Measurements from ENCODE around the gene RNF43.

RNF43 gene

DNA sequence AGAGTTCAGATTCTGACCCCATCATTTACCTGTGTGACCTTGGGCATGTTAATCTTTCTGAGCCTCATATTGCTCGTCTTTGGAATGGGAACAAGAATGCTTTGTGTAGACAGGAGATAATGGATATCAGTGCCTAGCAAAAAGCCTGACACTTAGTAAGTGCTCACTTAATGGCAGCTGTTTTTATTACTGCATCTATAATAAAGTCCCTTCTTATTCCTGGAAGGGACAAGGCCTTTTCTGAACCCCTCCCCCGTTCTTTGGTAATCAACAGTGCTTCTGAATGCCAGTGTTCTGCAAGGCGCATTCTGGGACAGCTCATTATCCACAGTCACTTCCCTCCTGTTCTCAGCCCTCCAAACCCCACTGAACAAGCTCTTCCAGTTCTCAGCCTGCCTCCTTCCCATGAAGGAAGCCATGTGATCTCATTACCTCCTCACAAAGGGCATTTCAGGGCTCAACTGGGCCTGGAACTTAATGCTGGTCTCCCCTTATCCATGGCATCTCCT is 40.2 kb downstream of the RNF43 start:
- DNase-seq (ENCODE audit: low read depth, low spot score), result no peak

GRCh38 chr17:58376472-58377000 is 40.8 kb downstream of the RNF43 start:
- Histone ChIP-seq H3K27ac (no peak overlapping the region), H3K9ac (ENCODE audit: insufficient read length) (no peak overlapping the region), H3K4me3 (no peak overlapping the region), H3K36me3 (ENCODE audit: insufficient read depth, low read length) (no peaks in the 10 kb centered on the region), H3K9me3 (ENCODE audit: low read depth, low read length) (no peaks in the 10 kb centered on the region)
- no peak for DNase-seq (ENCODE audit: low read depth, low spot score)
- TF ChIP-seq EZH2 (IDR thresholded peaks at IDR 0.05) (no peak), FOXP2 (optimal IDR thresholded peaks at IDR 0.05; ENCODE audit: control extremely low read depth, extremely low read length, insufficient read depth) (no peak), POLR2AphosphoS5 (IDR thresholded peaks at IDR 0.05; ENCODE audit: borderline replicate concordance, low read depth, low read length) (no peak)

More for the DNA sequence above, 40.2 kb downstream of the RNF43 start:
- Histone ChIP-seq H3K9ac (ENCODE audit: insufficient read length) (no peak overlapping the region), H3K36me3 (ENCODE audit: insufficient read depth, low read length) (no peaks in the 10 kb centered on the region), H3K9me3 (ENCODE audit: low read depth, low read length) (no peaks in the 10 kb centered on the region), H3K27ac (no peak overlapping the region), H3K4me3 (no peak overlapping the region)
- TF ChIP-seq FOXP2 (optimal IDR thresholded peaks at IDR 0.05; ENCODE audit: control extremely low read depth, extremely low read length, insufficient read depth) (no peak), EZH2 (IDR thresholded peaks at IDR 0.05) (no peak), POLR2AphosphoS5 (IDR thresholded peaks at IDR 0.05; ENCODE audit: borderline replicate concordance, low read depth, low read length) (no peak)

GRCh38 chr17:58375811-58376210 is 41.5 kb downstream of the RNF43 start:
- no peak overlapping the region for H3K27ac ChIP-seq
- H3K36me3 ChIP-seq (ENCODE audit: insufficient read depth, low read length), result no peaks in the 10 kb centered on the region
- no peak for TF ChIP-seq POLR2AphosphoS5 (IDR thresholded peaks at IDR 0.05; ENCODE audit: borderline replicate concordance, low read depth, low read length)
- no peak overlapping the region for H3K4me3 ChIP-seq
- no peaks in the 10 kb centered on the region for H3K9me3 ChIP-seq (ENCODE audit: low read depth, low read length)
- DNase-seq (ENCODE audit: low read depth, low spot score), result no peak
- no peak overlapping the region for H3K9ac ChIP-seq (ENCODE audit: insufficient read length)

DNA sequence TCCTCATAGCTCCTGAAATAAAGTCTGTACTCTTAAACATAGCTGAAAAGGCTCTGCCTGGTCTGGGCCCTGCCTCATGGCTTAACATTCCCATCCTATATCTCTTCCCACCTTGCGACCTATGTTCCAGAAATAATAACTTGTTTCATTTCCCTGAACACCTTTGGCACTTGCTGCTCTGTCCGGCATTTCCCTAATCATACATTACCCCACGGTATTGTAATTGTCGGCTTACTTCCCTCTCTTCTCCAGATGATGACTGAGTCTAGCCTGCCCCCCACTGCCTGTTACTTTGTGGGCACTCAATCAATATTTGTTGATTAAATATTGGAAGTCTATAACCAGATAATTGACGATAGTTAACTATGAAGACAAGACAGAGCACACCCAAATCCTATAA is 42.1 kb downstream of the RNF43 start:
- DNase-seq (ENCODE audit: low read depth, low spot score), result no peak
- H3K27ac ChIP-seq, result no peak overlapping the region
- no peak for TF ChIP-seq EZH2 (IDR thresholded peaks at IDR 0.05)
- no peak for TF ChIP-seq POLR2AphosphoS5 (IDR thresholded peaks at IDR 0.05; ENCODE audit: borderline replicate concordance, low read depth, low read length)
- TF ChIP-seq FOXP2 (optimal IDR thresholded peaks at IDR 0.05; ENCODE audit: control extremely low read depth, extremely low read length, insufficient read depth), result no peak

GRCh38 chr17:58373923-58374322 is 43.4 kb downstream of the RNF43 start:
- DNase-seq (ENCODE audit: low read depth, low spot score), result no peak
- Histone ChIP-seq H3K9ac (ENCODE audit: insufficient read length) (no peak overlapping the region), H3K36me3 (ENCODE audit: insufficient read depth, low read length) (no peaks in the 10 kb centered on the region), H3K27ac (no peak overlapping the region), H3K4me3 (no peak overlapping the region), H3K9me3 (ENCODE audit: low read depth, low read length) (no peaks in the 10 kb centered on the region)
- TF ChIP-seq EZH2 (IDR thresholded peaks at IDR 0.05), result no peak
- no peak for TF ChIP-seq FOXP2 (optimal IDR thresholded peaks at IDR 0.05; ENCODE audit: control extremely low read depth, extremely low read length, insufficient read depth)
- TF ChIP-seq POLR2AphosphoS5 (IDR thresholded peaks at IDR 0.05; ENCODE audit: borderline replicate concordance, low read depth, low read length), result no peak

More for the DNA sequence above, 42.1 kb downstream of the RNF43 start:
- H3K9me3 ChIP-seq (ENCODE audit: low read depth, low read length), result no peaks in the 10 kb centered on the region
- H3K9ac ChIP-seq (ENCODE audit: insufficient read length), result no peak overlapping the region
- no peaks in the 10 kb centered on the region for H3K36me3 ChIP-seq (ENCODE audit: insufficient read depth, low read length)
- H3K4me3 ChIP-seq, result no peak overlapping the region

DNA sequence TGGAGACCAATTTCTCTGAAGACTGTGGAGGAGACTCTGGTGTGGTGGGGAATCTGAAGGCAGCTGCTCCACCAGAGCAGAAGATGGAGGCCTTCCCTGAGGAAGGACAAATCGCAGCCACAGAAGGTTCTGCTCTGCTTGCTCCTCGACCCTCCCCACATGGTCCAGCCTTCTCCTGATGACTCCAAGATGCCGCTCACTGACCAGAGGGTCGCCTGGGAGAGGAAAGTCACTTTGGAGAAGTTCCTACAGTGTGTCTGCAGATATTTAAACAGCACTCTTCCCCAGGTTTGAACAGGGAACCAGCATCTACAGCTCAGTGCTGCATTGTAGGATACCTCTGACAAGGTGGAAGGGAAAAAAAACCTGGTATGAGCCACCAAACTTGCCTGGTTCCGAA is 44.3 kb downstream of the RNF43 start:
- H3K9me3 ChIP-seq (ENCODE audit: low read depth, low read length), result no peaks in the 10 kb centered on the region
- no peaks in the 10 kb centered on the region for H3K36me3 ChIP-seq (ENCODE audit: insufficient read depth, low read length)
- no peak overlapping the region for H3K27ac ChIP-seq
- H3K4me3 ChIP-seq, result no peak overlapping the region
- no peak overlapping the region for H3K9ac ChIP-seq (ENCODE audit: insufficient read length)
- DNase-seq (ENCODE audit: low read depth, low spot score), result no peak
- no peak for TF ChIP-seq POLR2AphosphoS5 (IDR thresholded peaks at IDR 0.05; ENCODE audit: borderline replicate concordance, low read depth, low read length)
- no peak for TF ChIP-seq EZH2 (IDR thresholded peaks at IDR 0.05)
- TF ChIP-seq FOXP2 (optimal IDR thresholded peaks at IDR 0.05; ENCODE audit: control extremely low read depth, extremely low read length, insufficient read depth), result no peak

GRCh38 chr17:58371300-58371950 is 45.9 kb downstream of the RNF43 start:
- no peak overlapping the region for H3K9ac ChIP-seq (ENCODE audit: insufficient read length)
- no peak for DNase-seq (ENCODE audit: low read depth, low spot score)
- no peak overlapping the region for H3K27ac ChIP-seq
- no peak for TF ChIP-seq POLR2AphosphoS5 (IDR thresholded peaks at IDR 0.05; ENCODE audit: borderline replicate concordance, low read depth, low read length)
- TF ChIP-seq EZH2 (IDR thresholded peaks at IDR 0.05), result no peak
- no peak for TF ChIP-seq FOXP2 (optimal IDR thresholded peaks at IDR 0.05; ENCODE audit: control extremely low read depth, extremely low read length, insufficient read depth)
- H3K9me3 ChIP-seq (ENCODE audit: low read depth, low read length), result no peaks in the 10 kb centered on the region
- H3K4me3 ChIP-seq, result no peak overlapping the region
- H3K36me3 ChIP-seq (ENCODE audit: insufficient read depth, low read length), result no peaks in the 10 kb centered on the region

DNA sequence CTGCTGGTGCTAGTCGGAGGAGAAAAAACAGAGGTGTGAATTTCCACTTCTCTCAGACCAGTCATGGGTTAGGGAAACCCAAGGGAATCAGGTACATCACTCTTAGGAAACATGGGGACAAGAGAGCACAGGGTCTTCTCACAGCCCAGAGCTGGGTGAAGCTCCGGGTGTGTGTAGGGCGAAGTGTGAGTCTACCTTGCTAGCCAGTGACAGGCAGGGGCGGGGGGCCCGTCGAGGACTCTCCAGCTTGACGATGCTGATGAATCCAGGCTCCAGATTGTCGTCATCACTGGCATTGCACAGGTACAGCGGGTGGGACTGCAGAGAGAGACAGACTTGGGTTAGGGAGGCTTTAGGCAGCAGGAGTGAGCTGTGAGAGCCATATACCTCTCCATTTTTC is 46.6 kb downstream of the RNF43 start:
- Histone ChIP-seq H3K36me3 (ENCODE audit: insufficient read depth, low read length) (no peaks in the 10 kb centered on the region), H3K27ac (no peak overlapping the region), H3K9me3 (ENCODE audit: low read depth, low read length) (no peaks in the 10 kb centered on the region), H3K9ac (ENCODE audit: insufficient read length) (no peak overlapping the region), H3K4me3 (no peak overlapping the region)
- DNase-seq (ENCODE audit: low read depth, low spot score), result no peak
- TF ChIP-seq EZH2 (IDR thresholded peaks at IDR 0.05), result no peak
- TF ChIP-seq POLR2AphosphoS5 (IDR thresholded peaks at IDR 0.05; ENCODE audit: borderline replicate concordance, low read depth, low read length), result no peak
- TF ChIP-seq FOXP2 (optimal IDR thresholded peaks at IDR 0.05; ENCODE audit: control extremely low read depth, extremely low read length, insufficient read depth), result no peak

Measured in SK-N-MC (cell line).